CD4-positive, alpha-beta T cell treated with Interleukin-10 for 1 hour (primary cell): Measurements from ENCODE around the gene CCL23.
"Not testable (repeated sequence)": the region's sequence is repeated elsewhere in the genome, so short reads cannot be mapped to it uniquely, and the experiment has no call there.

ENCODE experiments used
- DNase-seq: peaks from one replicate; pipeline ENCODE4 v3.0.0-alpha.2; 2020

The CCL23 gene

GRCh38 chr17:36001862-36002603, 15.7 kb downstream of the CCL23 start:
- no peak for DNase-seq

- DNase-seq, result no peak
These were observed 16.5 kb downstream of the CCL23 start, which contains the start of gene CCL15 for GRCh38 chr17:36001110-36001771. Gene CCL15, minus strand, starts transcription at chr17:36001553. Its CDS starts 61 bp downstream, at chr17:36001492.

GRCh38 chr17:36000732-36001109, 17.1 kb downstream of the CCL23 start:
- no peak for DNase-seq

- DNase-seq, result no peak
These were observed 19.0 kb downstream of the CCL23 start for GRCh38 chr17:35998756-35999155.

- DNase-seq, result no peak
These were observed 19.7 kb downstream of the CCL23 start for GRCh38 chr17:35998018-35998545.

GRCh38 chr17:35995346-35995745, 22.4 kb downstream of the CCL23 start:
- DNase-seq, result not testable (repeated sequence)

- no peak for DNase-seq
These were observed 26.7 kb downstream of the CCL23 start for GRCh38 chr17:35991075-35991474.

- no peak for DNase-seq
These were observed 29.6 kb downstream of the CCL23 start for GRCh38 chr17:35988164-35988563.

GRCh38 chr17:35986643-35987042, 31.1 kb downstream of the CCL23 start, which contains the start of gene CCL14:
Gene CCL14, minus strand, starts transcription at chr17:35986729. Its CDS starts 80 bp downstream, at chr17:35986649.
- DNase-seq, result no peak

- DNase-seq, result no peak
These were observed 33.6 kb downstream of the CCL23 start for GRCh38 chr17:35984140-35984539.

GRCh38 chr17:35982409-35983191, 35.2 kb downstream of the CCL23 start:
- no peak for DNase-seq

- peak; percentile 16 for DNase-seq
These were observed 35.9 kb downstream of the CCL23 start for GRCh38 chr17:35981908-35982330.

- DNase-seq, result no peak
These were observed 36.5 kb downstream of the CCL23 start, which contains the start of gene CCL16 for GRCh38 chr17:35981246-35981645. Gene CCL16, minus strand, starts transcription at chr17:35981497. Its CDS starts 77 bp downstream, at chr17:35981420.

GRCh38 chr17:35978346-35978745, 39.4 kb downstream of the CCL23 start:
- DNase-seq, result no peak

GRCh38 chr17:35977509-35977908, 40.3 kb downstream of the CCL23 start:
- DNase-seq, result no peak

GRCh38 chr17:35973333-35974260, 44.2 kb downstream of the CCL23 start:
- DNase-seq, result no peak

- no peak for DNase-seq
These were observed 44.8 kb downstream of the CCL23 start for GRCh38 chr17:35972945-35973332.

GRCh38 chr17:35972535-35972934, 45.2 kb downstream of the CCL23 start:
- DNase-seq, result no peak

- DNase-seq, result no peak
These were observed 45.7 kb downstream of the CCL23 start for GRCh38 chr17:35972066-35972465.

GRCh38 chr17:35969558-35970380, 48.0 kb downstream of the CCL23 start:
- peak; percentile 78 for DNase-seq

GRCh38 chr17:35968520-35969054, 49.2 kb downstream of the CCL23 start:
- no peak for DNase-seq
